HG03196 (cell line): Measurements from ENCODE around the gene ALDH16A1.
A peak's percentile ranks its signal among the peaks of the same experiment; 100 is the strongest.

Experiments
- ATAC-seq: cut with Tn5 transposase; IDR thresholded peaks from one replicate; pipeline ENCODE4 v1.9.1; 2021; ENCODE audit not compliant: unreplicated experiment

Gene ALDH16A1

GRCh38 chr19:49453013-49453756 is at the start of gene ALDH16A1:
Gene ALDH16A1, plus strand, starts transcription at chr19:49453225. Its CDS starts 107 bp downstream, at chr19:49453332.
- peak; percentile 85 for ATAC-seq

- ATAC-seq: no peak
These were observed 49.4 kb upstream of the ALDH16A1 start for GRCh38 chr19:49403404-49404187.

- no peak for ATAC-seq
These were observed 45.9 kb upstream of the ALDH16A1 start for GRCh38 chr19:49407079-49407478.

- ATAC-seq: no peak
These were observed 45.5 kb upstream of the ALDH16A1 start for GRCh38 chr19:49407482-49408015.

GRCh38 chr19:49408816-49409440 is 44.1 kb upstream of the ALDH16A1 start:
- no peak for ATAC-seq

GRCh38 chr19:49409441-49410029 is 43.5 kb upstream of the ALDH16A1 start:
- no peak for ATAC-seq

- ATAC-seq: no peak
These were observed 41.2 kb upstream of the ALDH16A1 start for GRCh38 chr19:49411681-49412326.

- ATAC-seq: no peak
These were observed 39.7 kb upstream of the ALDH16A1 start for GRCh38 chr19:49413348-49413747.

- no peak for ATAC-seq
These were observed 38.8 kb upstream of the ALDH16A1 start for GRCh38 chr19:49414256-49414655.

GRCh38 chr19:49415102-49415809 is 37.8 kb upstream of the ALDH16A1 start:
- ATAC-seq: no peak

- ATAC-seq: no peak
These were observed 37.2 kb upstream of the ALDH16A1 start for GRCh38 chr19:49415810-49416200.

GRCh38 chr19:49417088-49417487 is 35.9 kb upstream of the ALDH16A1 start:
- ATAC-seq: no peak

- ATAC-seq: no peak
These were observed 34.5 kb upstream of the ALDH16A1 start for GRCh38 chr19:49418511-49418910.

- no peak for ATAC-seq
These were observed 33.9 kb upstream of the ALDH16A1 start for GRCh38 chr19:49419173-49419572.

GRCh38 chr19:49420227-49420626 is 32.8 kb upstream of the ALDH16A1 start:
- ATAC-seq: no peak

- ATAC-seq: no peak
These were observed 31.8 kb upstream of the ALDH16A1 start for GRCh38 chr19:49421039-49421877.

GRCh38 chr19:49421878-49422202 is 31.2 kb upstream of the ALDH16A1 start:
- no peak for ATAC-seq

GRCh38 chr19:49422407-49423070 is 30.5 kb upstream of the ALDH16A1 start:
- ATAC-seq: no peak
